Stimulated activated CD8-positive, alpha-beta memory T cell treated with anti-CD3 and anti-CD28 coated beads, Interleukin-2, amount 100 ng/mL, for 1 hour (primary cell): ENCODE data around the gene GPX1.

Experiments
- DNase-seq, 2 donors: peaks; one replicate each; pipeline ENCODE4 v3.0.0-alpha.2; 2020; ENCODE audit warnings: low read depth in 2 of 2

GPX1 gene

DNA sequence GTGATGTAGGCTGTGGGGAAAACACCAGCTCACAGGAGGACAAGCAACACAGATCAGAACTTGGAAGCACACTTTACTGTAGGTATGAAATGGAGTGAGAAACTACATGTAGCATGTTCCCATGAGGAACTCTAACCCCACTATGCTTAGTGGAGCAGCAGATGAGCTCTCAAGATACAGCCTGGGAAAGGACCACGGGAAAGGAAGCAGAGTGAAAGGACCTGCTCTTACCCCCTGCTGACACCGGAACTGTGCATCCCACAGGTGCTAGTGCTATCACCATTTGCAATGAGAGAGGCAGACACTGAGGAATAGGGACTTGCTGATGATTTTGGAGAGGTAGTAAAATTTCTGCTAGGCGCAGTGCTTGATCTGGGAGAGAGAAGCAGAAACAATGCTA, 46.9 kb downstream of the GPX1 start:
- DNase-seq = no peak

DNA sequence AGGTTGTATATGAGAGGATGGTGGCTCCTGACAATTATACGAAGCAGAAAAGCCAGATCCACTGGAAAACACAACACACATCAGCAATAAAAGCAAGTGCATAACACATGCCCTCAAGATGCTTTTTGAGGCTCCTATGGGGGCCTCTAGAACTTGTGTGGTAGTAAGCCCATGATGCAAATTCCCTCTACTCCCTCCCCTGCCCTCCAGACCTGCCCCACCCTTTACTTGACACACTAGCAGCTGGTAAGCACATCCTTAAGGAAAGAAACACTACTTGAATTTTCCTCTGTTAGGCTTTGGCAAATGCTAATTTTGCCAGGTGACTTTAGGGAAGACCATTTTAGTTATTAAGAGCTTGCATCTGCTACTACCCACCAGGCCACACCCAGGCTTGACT, 47.5 kb downstream of the GPX1 start:
- no peak for DNase-seq
